Stimulated activated CD8-positive, alpha-beta memory T cell treated with anti-CD3 and anti-CD28 coated beads, Interleukin-4, amount 100 ng/mL, for 48 hours (primary cell): ENCODE data around the gene TNXB.
"Not testable (repeated sequence)": the region's sequence is repeated elsewhere in the genome, so short reads cannot be mapped to it uniquely, and the experiment has no call there.

ENCODE experiments used
- DNase-seq: peaks from one replicate; pipeline ENCODE4 v3.0.0-alpha.2; 2020

TNXB gene

GRCh38 chr6:32037598-32038524 is 71.3 kb downstream of the TNXB start, which contains the start of gene CYP21A2:
Gene CYP21A2 (plus strand): TSS chr6:32038415. CDS start chr6:32038423, 8 bp downstream.
- DNase-seq = not testable (repeated sequence)

- not testable (repeated sequence) for DNase-seq
These were observed 72.0 kb downstream of the TNXB start for GRCh38 chr6:32037136-32037535.

- not testable (repeated sequence) for DNase-seq
These were observed 73.7 kb downstream of the TNXB start for GRCh38 chr6:32035283-32036013.

GRCh38 chr6:32029553-32029952 is 79.6 kb downstream of the TNXB start:
- DNase-seq = not testable (repeated sequence)

GRCh38 chr6:32028631-32029030 is 80.5 kb downstream of the TNXB start:
- DNase-seq = not testable (repeated sequence)

- not testable (repeated sequence) for DNase-seq
These were observed 87.0 kb downstream of the TNXB start for GRCh38 chr6:32022100-32022499.

GRCh38 chr6:32014547-32014946 is 94.6 kb downstream of the TNXB start, which contains the start of gene C4B:
Gene C4B (plus strand): TSS chr6:32014795. CDS start chr6:32014846, 51 bp downstream.
- not testable (repeated sequence) for DNase-seq

GRCh38 chr6:32013738-32014137 is 95.4 kb downstream of the TNXB start:
- not testable (repeated sequence) for DNase-seq

- DNase-seq = not testable (repeated sequence)
These were observed 96.1 kb downstream of the TNXB start for GRCh38 chr6:32012941-32013617.

GRCh38 chr6:32010856-32011530 is 98.1 kb downstream of the TNXB start:
- DNase-seq = not testable (repeated sequence)

GRCh38 chr6:32009537-32009936 is 99.6 kb downstream of the TNXB start:
- not testable (repeated sequence) for DNase-seq

GRCh38 chr6:32008616-32009015 is 100.5 kb downstream of the TNXB start:
- not testable (repeated sequence) for DNase-seq

GRCh38 chr6:32008037-32008436 is 101.1 kb downstream of the TNXB start:
- not testable (repeated sequence) for DNase-seq

GRCh38 chr6:32007086-32007485 is 102.1 kb downstream of the TNXB start:
- DNase-seq = not testable (repeated sequence)

- not testable (repeated sequence) for DNase-seq
These were observed 103.1 kb downstream of the TNXB start for GRCh38 chr6:32005991-32006529.

GRCh38 chr6:32005538-32005880 is 103.6 kb downstream of the TNXB start:
- DNase-seq = not testable (repeated sequence)

GRCh38 chr6:32004864-32005537 is 104.1 kb downstream of the TNXB start:
- DNase-seq = not testable (repeated sequence)

GRCh38 chr6:32004393-32004792 is 104.7 kb downstream of the TNXB start:
- DNase-seq = not testable (repeated sequence)

- DNase-seq = not testable (repeated sequence)
These were observed 105.8 kb downstream of the TNXB start for GRCh38 chr6:32003301-32003700.

- DNase-seq = not testable (repeated sequence)
These were observed 106.4 kb downstream of the TNXB start for GRCh38 chr6:32002546-32003268.

GRCh38 chr6:31996385-31996784 is 112.8 kb downstream of the TNXB start:
- DNase-seq = not testable (repeated sequence)
